GM18858 (cell line): ENCODE results near the gene RNU1-2.
"Not testable (repeated sequence)": the region's sequence is repeated elsewhere in the genome, so short reads cannot be mapped to it uniquely, and the experiment has no call there.

ENCODE experiments used
- ATAC-seq: cut with Tn5 transposase; IDR thresholded peaks from one replicate; pipeline ENCODE4 v1.9.1; 2021; ENCODE audit not compliant: unreplicated experiment

The RNU1-2 gene

GRCh38 chr1:16925635-16926490 is 30.1 kb downstream of the RNU1-2 start:
- ATAC-seq: no peak

GRCh38 chr1:16926491-16927073 is 30.8 kb downstream of the RNU1-2 start:
- ATAC-seq: no peak

- no peak for ATAC-seq
Observed at GRCh38 chr1:16927256-16927655, 31.5 kb downstream of the RNU1-2 start.

GRCh38 chr1:16927711-16928485 is 32.1 kb downstream of the RNU1-2 start:
- ATAC-seq: no peak

GRCh38 chr1:16929146-16930041 is 33.6 kb downstream of the RNU1-2 start:
- ATAC-seq: not testable (repeated sequence)

- not testable (repeated sequence) for ATAC-seq
Observed at GRCh38 chr1:16931206-16931934, 35.6 kb downstream of the RNU1-2 start.

- not testable (repeated sequence) for ATAC-seq
Observed at GRCh38 chr1:16933945-16934344, 38.2 kb downstream of the RNU1-2 start.

GRCh38 chr1:16936580-16936979 is 40.8 kb downstream of the RNU1-2 start:
- ATAC-seq: not testable (repeated sequence)

- no peak for ATAC-seq
Observed at GRCh38 chr1:16938351-16939321, 42.9 kb downstream of the RNU1-2 start.

- ATAC-seq: not testable (repeated sequence)
Observed at GRCh38 chr1:16939386-16940180, 43.8 kb downstream of the RNU1-2 start.

- no peak for ATAC-seq
Observed at GRCh38 chr1:16944038-16944437, 48.3 kb downstream of the RNU1-2 start.

GRCh38 chr1:16945512-16945911 is 49.7 kb downstream of the RNU1-2 start:
- ATAC-seq: not testable (repeated sequence)
